Gastroesophageal sphincter (tissue), 3 donors: ENCODE results near the gene HIPK4.

Source experiments
- CTCF ChIP-seq, 4 experiments: fragments of 200-600 bp in 2 of 4; fragments of 450-650 bp in 2 of 4; sonication (generic) in 1 of 4; IDR thresholded peaks; one replicate each; pipeline ENCODE4 v1.5.1; 2017 to 2019; ENCODE audit warnings: antibody characterized with exemption in 4 of 4, mild to moderate bottlenecking in 2 of 4, moderate library complexity in 2 of 4
- EP300 ChIP-seq: sonication (generic); formaldehyde crosslinking; IDR thresholded peaks from one replicate; pipeline ENCODE4 v1.6.1; 2017; ENCODE audit warnings: antibody characterized with exemption, mild to moderate bottlenecking
- POLR2A ChIP-seq, 2 donors: fragments of 450-650 bp; IDR thresholded peaks; one replicate each; pipeline ENCODE4 v1.6.1; 2017; ENCODE audit warnings: antibody characterized with exemption in 2 of 2, mild to moderate bottlenecking in 2 of 2, moderate library complexity in 1 of 2

DNA sequence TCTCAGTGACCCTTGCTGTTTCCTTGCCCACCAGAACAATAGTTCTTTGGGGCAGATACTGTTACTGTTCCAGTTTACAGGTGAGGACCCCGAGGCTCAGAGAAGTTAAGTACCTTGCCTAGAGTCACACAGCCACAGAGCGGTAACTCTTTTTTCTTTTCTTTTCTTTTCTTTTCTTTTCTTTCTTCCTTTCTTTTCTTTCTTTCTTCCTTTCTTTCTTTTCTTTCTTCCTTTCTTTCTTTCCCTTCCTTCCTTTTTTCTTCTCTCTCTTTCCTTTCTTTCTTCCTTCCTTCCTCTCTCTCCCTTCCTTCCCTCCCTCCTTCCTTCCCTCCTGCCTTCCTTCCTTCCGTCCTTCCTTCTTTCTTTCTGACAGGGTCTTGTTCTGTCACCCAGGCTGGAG, 28.1 kb upstream of the HIPK4 start:
- TF ChIP-seq POLR2A (IDR thresholded peaks at IDR 0.05) (no peak), CTCF (IDR thresholded peaks at IDR 0.05) (no peak), EP300 (no peak)
